ENCODE measurements around the gene GREB1L. TPM values are rescaled to one million over a fixed set of nuclear protein-coding genes. Genes with fewer than 3 reads are reported as not detected.
"Not testable (repeated sequence)": the region's sequence is repeated elsewhere in the genome, so short reads cannot be mapped to it uniquely, and the experiment has no call there.

GREB1L gene
- total and polyA plus RNA-seq, 2 donors (not counting 3 experiments of a cell fraction or from before 2014, with no cell fraction given) = 0.22 to 0.41 TPM

- dilution Hi-C loops (cut with MboI; ENCODE audit: extremely low pct_ligation_motif_present, low sequenced_read_pairs) (no loop called here), intact Hi-C loops (cut with micrococcal nuclease) (no loop called here)
- no peak overlapping the region for H2AFZ ChIP-seq (ENCODE audit: low read depth, low read length)
- no peak for DNase-seq (ENCODE audit: low read depth, low spot score)
- FAIRE-seq = no peak
- no peaks in the 10 kb centered on the region for H3K4me1 ChIP-seq (ENCODE audit: control insufficient read depth, extremely low read depth, insufficient read depth, low read length)
- H4K20me1 ChIP-seq (replicated peaks; ENCODE audit: control insufficient read depth, extremely low read depth, insufficient read depth, low read length) = no peaks in the 10 kb centered on the region
- no TSS peak for BruUV-seq (replicated peaks)
- no peak overlapping the region for H3K4me3 ChIP-seq (replicated peaks in 1 of 3; ENCODE audit: insufficient read depth in 1 of 3, low read depth in 1 of 3, low read length in 3 of 3)
- H3K27me3 ChIP-seq (ENCODE audit: control insufficient read depth in 2 of 2, insufficient read depth in 2 of 2, low read length in 2 of 2) = peaks cover 0 to 2% of the 10 kb centered on the region in 2 experiments
- H3K36me3 ChIP-seq (ENCODE audit: control insufficient read depth in 2 of 2, extremely low read depth in 1 of 2, insufficient read depth in 2 of 2, low read length in 2 of 2) = no peaks in the 10 kb centered on the region
- no peaks in the 10 kb centered on the region for H3K79me2 ChIP-seq (ENCODE audit: control insufficient read depth, insufficient read depth, low read length)
- H3K9ac ChIP-seq (replicated peaks; ENCODE audit: extremely low read depth, insufficient read depth, low read length) = no peak overlapping the region
- POLR2A ChIA-PET = no interaction called here
- no peak overlapping the region for H3K4me2 ChIP-seq (ENCODE audit: insufficient read depth, low read length)
- no peak overlapping the region for H3K27ac ChIP-seq (ENCODE audit: insufficient read depth, low read depth, low read length)
- TF ChIP-seq CTCF (IDR thresholded peaks at IDR 0.05; ENCODE audit: extremely low read depth in 1 of 2, insufficient read depth in 1 of 2, low read depth in 1 of 2, low read length in 2 of 2) = no peak
- CTCF ChIA-PET = no interaction called here
- H3K9me1 ChIP-seq (replicated peaks; ENCODE audit: control insufficient read depth, extremely low read depth, insufficient read depth, low read length) = no peaks in the 10 kb centered on the region
- H3K9me3 ChIP-seq (replicated peaks; ENCODE audit: control insufficient read depth, insufficient read depth, low read length) = no peaks in the 10 kb centered on the region
These were observed 35.5 kb downstream of the GREB1L start for GRCh38 chr18:21277578-21277977.

- H3K4me1 ChIP-seq (ENCODE audit: control insufficient read depth, extremely low read depth, insufficient read depth, low read length); BruUV-seq (replicated peaks); H3K27me3 ChIP-seq (ENCODE audit: control insufficient read depth in 2 of 2, insufficient read depth in 2 of 2, low read length in 2 of 2); DNase-seq (ENCODE audit: low read depth, low spot score); dilution Hi-C loops (cut with MboI; ENCODE audit: extremely low pct_ligation_motif_present, low sequenced_read_pairs); H3K79me2 ChIP-seq (ENCODE audit: control insufficient read depth, insufficient read depth, low read length); H2AFZ ChIP-seq (ENCODE audit: low read depth, low read length); H3K36me3 ChIP-seq (ENCODE audit: control insufficient read depth in 2 of 2, extremely low read depth in 1 of 2, insufficient read depth in 2 of 2, low read length in 2 of 2); H3K9me1 ChIP-seq (replicated peaks; ENCODE audit: control insufficient read depth, extremely low read depth, insufficient read depth, low read length); H3K4me2 ChIP-seq (ENCODE audit: insufficient read depth, low read length); H3K9me3 ChIP-seq (replicated peaks; ENCODE audit: control insufficient read depth, insufficient read depth, low read length); FAIRE-seq; H4K20me1 ChIP-seq (replicated peaks; ENCODE audit: control insufficient read depth, extremely low read depth, insufficient read depth, low read length); CTCF ChIA-PET; H3K4me3 ChIP-seq (replicated peaks in 1 of 3; ENCODE audit: insufficient read depth in 1 of 3, low read depth in 1 of 3, low read length in 3 of 3); H3K27ac ChIP-seq (ENCODE audit: insufficient read depth, low read depth, low read length); intact Hi-C loops (cut with micrococcal nuclease); POLR2A ChIA-PET; H3K9ac ChIP-seq (replicated peaks; ENCODE audit: extremely low read depth, insufficient read depth, low read length): not testable (repeated sequence)
These were observed 36.2 kb downstream of the GREB1L start for GRCh38 chr18:21278218-21278617.
